Diencephalon (tissue), 1 donor: ENCODE data around the gene KIAA1671. TPM values are rescaled to one million over a fixed set of nuclear protein-coding genes. Genes with fewer than 3 reads are reported as not detected.

Source experiments
- small RNA-seq: library from RNA; depleted of rRNA; stranded (forward); fragments of <200 nt; gene quantifications from one replicate; pipeline ENCODE3, GENCODE V24; 2014
- total RNA-seq: library from RNA; depleted of rRNA; stranded (reverse); fragments of >200 nt; gene quantifications from one replicate; pipeline ENCODE4 v1.2.3, GENCODE V29; 2014

The KIAA1671 gene
- 13.1 TPM for total RNA-seq

DNA sequence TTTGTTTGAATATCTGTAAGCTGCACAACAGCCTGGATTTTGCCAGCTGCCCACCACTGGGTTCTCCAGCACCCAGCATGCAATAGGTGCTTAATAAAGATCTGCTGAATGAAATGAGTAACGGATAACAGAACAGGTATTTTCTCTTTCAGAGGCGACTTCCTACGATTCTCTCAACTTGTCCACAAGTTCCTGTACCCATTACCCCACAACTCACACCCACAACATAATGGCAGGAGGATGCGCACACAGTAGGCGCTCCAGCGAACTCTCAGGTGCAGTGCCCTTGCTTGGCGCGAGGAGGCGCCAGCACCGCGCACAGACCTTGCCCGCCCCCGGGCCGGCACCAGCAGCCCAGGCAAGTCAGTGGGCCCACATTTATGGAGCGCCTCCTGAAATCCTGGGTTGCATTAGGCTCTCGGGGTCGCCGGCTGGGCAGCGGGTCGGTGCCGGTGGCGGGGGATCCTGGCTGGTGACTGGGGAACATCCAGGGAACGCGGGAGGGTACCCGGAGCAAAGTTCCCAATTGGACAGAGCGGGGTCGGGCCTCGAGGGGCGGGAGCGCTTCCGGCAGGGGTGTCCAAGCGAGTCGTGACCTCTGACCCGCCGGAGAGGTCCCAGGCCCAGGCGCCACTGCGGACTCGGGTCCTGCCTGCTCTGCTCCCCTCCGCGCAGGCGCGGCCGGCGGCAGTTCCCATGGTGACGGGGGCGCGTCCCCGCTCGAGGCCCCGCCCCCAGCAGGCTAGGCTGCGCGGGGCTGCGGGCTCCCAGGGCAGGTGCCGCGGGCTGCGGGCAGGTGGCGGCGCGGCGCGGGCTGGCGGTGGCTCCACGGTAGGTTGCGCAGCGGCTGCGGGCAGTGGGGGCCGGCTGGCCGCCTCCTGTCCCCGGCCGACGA, at the start of gene KIAA1671:
KIAA1671 (plus strand) TSS at position 775 of the 895 bp plus-strand sequence. CDS start 75,284 bp downstream, outside the sequence.

DNA sequence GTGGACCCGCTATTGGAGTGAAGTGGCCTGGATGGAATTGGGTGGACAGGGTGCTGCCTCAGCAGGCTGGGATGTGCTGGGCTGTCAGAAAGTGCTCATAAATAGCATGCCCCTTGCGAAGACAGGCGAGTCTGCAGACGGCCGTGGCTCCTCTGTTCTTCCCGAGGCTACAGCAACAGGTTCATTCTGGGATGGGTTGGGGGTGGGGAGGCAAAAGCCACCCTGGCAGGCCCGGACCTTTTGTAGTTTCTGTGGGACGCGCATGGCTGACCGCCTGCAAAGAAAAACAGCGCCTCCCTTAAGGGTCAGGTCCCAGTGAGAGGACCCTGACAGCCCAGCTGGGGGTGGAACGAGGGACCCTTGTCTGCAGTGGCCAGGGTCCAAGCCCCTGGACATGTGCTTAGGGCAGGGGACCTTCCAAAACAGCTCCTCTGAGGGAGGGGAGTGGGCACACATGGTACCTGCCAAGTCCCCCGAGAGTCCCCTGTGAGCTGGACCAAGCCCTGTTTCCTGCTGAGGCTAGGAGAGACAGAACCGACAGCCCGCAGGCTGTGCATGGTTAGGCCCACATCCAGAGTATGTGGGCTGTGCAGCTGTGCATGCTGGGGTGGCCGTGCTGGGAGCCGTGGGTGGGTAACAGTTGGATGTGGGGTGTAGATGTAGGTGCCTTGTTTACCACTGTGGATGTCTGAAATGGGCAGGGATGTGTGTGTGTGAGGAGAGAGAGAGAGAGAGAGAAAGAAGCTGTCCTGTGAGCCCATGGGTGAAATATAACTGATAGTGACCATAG, 247.4 kb downstream of the KIAA1671 start, which contains the start of gene CRYBB3:
CRYBB3 (plus strand) TSS at position 128 of the 790 bp plus-strand sequence. CDS start 1,539 bp downstream, outside the sequence.

DNA sequence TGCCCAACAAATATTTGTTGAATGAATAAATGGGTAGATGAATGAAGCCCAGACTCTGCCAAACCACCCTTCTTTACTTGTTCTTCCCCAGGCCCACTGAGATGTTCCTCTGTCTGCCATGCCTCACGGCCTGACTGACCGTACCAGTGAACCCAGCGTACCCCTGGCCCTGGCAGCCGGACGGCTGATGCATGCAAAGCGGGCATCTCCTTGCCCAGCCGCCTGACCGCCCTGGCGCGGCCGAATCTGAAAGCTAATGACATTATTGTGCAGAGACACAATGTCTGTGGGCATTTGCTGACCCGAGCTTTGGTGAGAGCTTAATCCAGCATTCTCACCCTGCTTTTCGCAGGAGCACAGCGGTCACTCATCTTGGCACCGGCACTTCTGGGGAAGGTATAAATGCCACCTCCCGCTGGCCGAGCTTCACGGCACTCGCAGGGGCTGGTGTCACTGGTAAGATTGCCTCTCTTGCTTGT, 266.7 kb downstream of the KIAA1671 start, which contains the start of gene CRYBB2:
CRYBB2 (plus strand) TSS at position 429 of the 479 bp plus-strand sequence. CDS start 1,791 bp downstream, outside the sequence.

Small RNAs within 50 kb of the gene (small RNA-seq; reads per million reads assigned to genes)
- gene Z99916.2, result not detected

Other genes with a start within 250 kb of the KIAA1671 start
- not detected for gene PIWIL3, start 178.0 kb upstream of the KIAA1671 start, total RNA-seq
- 17.3 TPM for gene SGSM1, start 146.5 kb upstream of the KIAA1671 start, total RNA-seq
- gene LHFPL7, start 6.0 kb upstream of the KIAA1671 start, total RNA-seq, result not detected
- gene CRYBB3, start 247.1 kb downstream of the KIAA1671 start, total RNA-seq, result not detected